Endothelial cell of umbilical vein (primary cell): ENCODE measurements around the gene SLCO2B1. TPM values are rescaled to one million over a fixed set of nuclear protein-coding genes. Genes with fewer than 3 reads are reported as not detected.

ENCODE experiments used
- BruUV-seq: library from RNA; stranded (reverse); fragments of 400-500 nt; replicated peaks from 2 replicates; lab custom pipeline; 2021; lab: Mats Ljungman, UMichigan
- CTCF ChIA-PET: fragments of 300-600, 350-600 bp; sonication (Branson Sonifier 250); formaldehyde crosslinking; loops from one replicate; lab custom pipeline; 2021; ENCODE audit warnings: antibody characterized with exemption, inconsistent platforms; lab: Charles Lee
- POLR2A ChIA-PET: fragments of 300-600, 350-600 bp; sonication (Branson Sonifier 250); formaldehyde crosslinking; loops from one replicate; lab custom pipeline; 2021; ENCODE audit warnings: antibody characterized with exemption, inconsistent platforms; lab: Charles Lee
- DNase-seq: peaks from one replicate; pipeline ENCODE4 v3.0.0-alpha.2; 2011; ENCODE audit warnings: low read depth, low spot score
- FAIRE-seq: peaks from 2 replicates; lab custom pipeline; 2011; peaks lifted over from hg19 to GRCh38; lab: Jason Lieb, UNC
- H2AFZ ChIP-seq: 2 replicates; pipeline ENCODE4 v1.6.0; 2012; ENCODE audit warnings: low read depth, low read length, control low read depth, inconsistent platforms
- H3K27ac ChIP-seq: 2 replicates; pipeline ENCODE4 v1.5.1; 2011; ENCODE audit warnings: low read depth, mild to moderate bottlenecking, control low read depth, low read length, moderate library complexity; ENCODE audit not compliant: insufficient read depth
- H3K27me3 ChIP-seq, 2 experiments: 2 replicates each; pipeline versions ENCODE4 v1.6.0 to v1.6.1; 2011; ENCODE audit warnings: low read length in 2 of 2, mixed read lengths in 1 of 2; ENCODE audit not compliant: control insufficient read depth in 2 of 2, insufficient read depth in 2 of 2
- H3K36me3 ChIP-seq, 2 experiments: 2 replicates in 1 of 2; 3 replicates in 1 of 2; pipeline ENCODE4 v1.5.1; 2011; ENCODE audit warnings: low read length in 2 of 2, mild to moderate bottlenecking in 1 of 2, moderate library complexity in 1 of 2; ENCODE audit not compliant: control insufficient read depth in 2 of 2, insufficient read depth in 2 of 2; ENCODE audit errors: extremely low read depth in 1 of 2
- H3K4me1 ChIP-seq: 3 replicates; pipeline ENCODE4 v1.5.1; 2011; ENCODE audit warnings: mild to moderate bottlenecking, low read length; ENCODE audit not compliant: control insufficient read depth, insufficient read depth; ENCODE audit errors: extremely low read depth
- H3K4me2 ChIP-seq: 2 replicates; pipeline ENCODE4 v1.6.1; 2011; ENCODE audit warnings: low read length, control low read depth, mixed read lengths; ENCODE audit not compliant: insufficient read depth
- H3K4me3 ChIP-seq, 3 experiments: fragments of 200-600 bp in 1 of 3; sonication (generic), shearing (Covaris generic) in 1 of 3; replicated peaks in 1 of 3; 2 replicates each; pipeline ENCODE4 v1.5.1; 2011 to 2016; ENCODE audit warnings: control low read depth in 3 of 3, low read length in 3 of 3, mild to moderate bottlenecking in 2 of 3, inconsistent platforms in 1 of 3, low read depth in 1 of 3, moderate library complexity in 1 of 3; ENCODE audit not compliant: insufficient read depth in 1 of 3
- H3K79me2 ChIP-seq: 2 replicates; pipeline ENCODE4 v1.6.0; 2012; ENCODE audit warnings: low read length, inconsistent platforms; ENCODE audit not compliant: control insufficient read depth, insufficient read depth
- H3K9ac ChIP-seq: replicated peaks from 2 replicates; pipeline ENCODE3; 2011; ENCODE audit warnings: low read length, control low read depth; ENCODE audit not compliant: insufficient read depth; ENCODE audit errors: extremely low read depth
- H3K9me1 ChIP-seq: replicated peaks from 3 replicates; pipeline ENCODE4 v1.6.0; 2011; ENCODE audit warnings: mild to moderate bottlenecking, low read length; ENCODE audit not compliant: control insufficient read depth, insufficient read depth; ENCODE audit errors: extremely low read depth
- H3K9me3 ChIP-seq: replicated peaks from 2 replicates; pipeline ENCODE4 v1.5.1; 2012; ENCODE audit warnings: low read length, inconsistent platforms; ENCODE audit not compliant: control insufficient read depth, insufficient read depth
- H4K20me1 ChIP-seq: replicated peaks from 2 replicates; pipeline ENCODE3; 2011; ENCODE audit warnings: mild to moderate bottlenecking, low read length; ENCODE audit not compliant: control insufficient read depth, insufficient read depth; ENCODE audit errors: extremely low read depth
- EZH2 ChIP-seq: IDR thresholded peaks from 2 replicates; pipeline ENCODE4 v1.6.1; 2012; ENCODE audit warnings: borderline replicate concordance, low read depth, mild to moderate bottlenecking, moderate library complexity, low read length, inconsistent platforms; ENCODE audit not compliant: severe bottlenecking
- FOS ChIP-seq: IDR thresholded peaks from 2 replicates; pipeline ENCODE4 v1.6.1; 2011; ENCODE audit warnings: mild to moderate bottlenecking, low read length, moderate library complexity, borderline replicate concordance; ENCODE audit not compliant: insufficient read depth
- GATA2 ChIP-seq: IDR thresholded peaks from 2 replicates; pipeline ENCODE4 v1.7.0; 2011; ENCODE audit warnings: low read depth, mild to moderate bottlenecking, moderate library complexity, mixed read lengths, low read length; ENCODE audit not compliant: insufficient read length, insufficient read depth
- JUN ChIP-seq: IDR thresholded peaks from 2 replicates; pipeline ENCODE4 v1.6.1; 2011; ENCODE audit warnings: borderline replicate concordance, low read depth; ENCODE audit not compliant: insufficient read length, insufficient read depth
- MYC ChIP-seq: IDR thresholded peaks from one replicate; pipeline ENCODE4 v1.6.1; 2011; ENCODE audit warnings: mild to moderate bottlenecking, low read depth, low read length
- POLR2A ChIP-seq: IDR thresholded peaks from 2 replicates; pipeline ENCODE4 v1.6.1; 2012; ENCODE audit warnings: low read depth, mild to moderate bottlenecking, control low read depth, low read length
- POLR2AphosphoS5 ChIP-seq: IDR thresholded peaks from 2 replicates; pipeline ENCODE4 v1.6.1; 2012; ENCODE audit warnings: low read depth, mild to moderate bottlenecking, control low read depth, low read length, moderate library complexity; ENCODE audit not compliant: insufficient read depth
- dilution Hi-C: fragments of 300-500 bp; cut with MboI; formaldehyde crosslinking; loops from one replicate; pipeline ENCODE4 v1.15.0; 2019; ENCODE audit warnings: low sequenced_read_pairs; ENCODE audit not compliant: extremely low pct_ligation_motif_present
- intact Hi-C: fragments of 100-400 bp; cut with micrococcal nuclease; formaldehyde crosslinking; loops from one replicate; pipeline ENCODE4 v1.10.0; 2022
- polyA plus RNA-seq, 4 experiments: library from polyadenylated mRNA; depleted of rRNA in 3 of 4; stranded (reverse) in 3 of 4; unstranded in 1 of 4; fragments of >200 nt; gene quantifications; 2 replicates each; pipeline versions ENCODE4 v1.2.1 to v1.2.3, GENCODE V29; 2011 to 2012; ENCODE audit warnings: missing spikeins in 1 of 4
- total RNA-seq: library from RNA; stranded (reverse); gene quantifications from 2 replicates; pipeline ENCODE4 v1.2.3, GENCODE V29; 2021
- TF ChIP-seq, protein P1 (sequence below), 2 donors: IDR thresholded peaks; 1 replicate in 1 of 2; 2 replicates in 1 of 2; pipeline ENCODE4 v1.5.1; 2011; ENCODE audit warnings: low read length in 2 of 2, mild to moderate bottlenecking in 2 of 2, moderate library complexity in 2 of 2, control low read depth in 1 of 2, inconsistent platforms in 1 of 2, low read depth in 1 of 2; ENCODE audit not compliant: insufficient read depth in 1 of 2; ENCODE audit errors: extremely low read depth in 1 of 2
- TF ChIP-seq, protein P2 (sequence below): IDR thresholded peaks from 2 replicates; pipeline ENCODE4 v1.6.1; 2011; ENCODE audit not compliant: insufficient read depth, insufficient read length

The SLCO2B1 gene
- total and polyA plus RNA-seq, 2 donors (not counting 3 experiments of a cell fraction or from before 2014, with no cell fraction given), result 0.04 TPM; not detected in 1

GRCh38 chr11:75170516-75171201 is 19.8 kb downstream of the SLCO2B1 start:
- ChIA-PET CTCF (interaction anchor here (0.6 to 5.0 kb wide), 10 partner anchors 9 to 163 kb away, joined by 3 to 20 read pairs (median 4); no protein-coding TSS in a partner anchor), POLR2A (no interaction called here)
- FAIRE-seq, result no peak
- Histone ChIP-seq H4K20me1 (no peaks in the 10 kb centered on the region), H3K4me3 (no peak overlapping the region), H2AFZ (no peak overlapping the region), H3K9ac (no peak overlapping the region), H3K4me2 (no peak overlapping the region), H3K9me3 (no peaks in the 10 kb centered on the region), H3K4me1 (no peaks in the 10 kb centered on the region), H3K79me2 (no peaks in the 10 kb centered on the region), H3K36me3 (no peaks in the 10 kb centered on the region), H3K27me3 (peaks cover 2 to 5% of the 10 kb centered on the region in 2 experiments), H3K27ac (no peak overlapping the region), H3K9me1 (no peaks in the 10 kb centered on the region)
- no peak for DNase-seq
- TF ChIP-seq EZH2, result no peak
- no peak for TF ChIP-seq FOS
- TF ChIP-seq, protein P1, sequence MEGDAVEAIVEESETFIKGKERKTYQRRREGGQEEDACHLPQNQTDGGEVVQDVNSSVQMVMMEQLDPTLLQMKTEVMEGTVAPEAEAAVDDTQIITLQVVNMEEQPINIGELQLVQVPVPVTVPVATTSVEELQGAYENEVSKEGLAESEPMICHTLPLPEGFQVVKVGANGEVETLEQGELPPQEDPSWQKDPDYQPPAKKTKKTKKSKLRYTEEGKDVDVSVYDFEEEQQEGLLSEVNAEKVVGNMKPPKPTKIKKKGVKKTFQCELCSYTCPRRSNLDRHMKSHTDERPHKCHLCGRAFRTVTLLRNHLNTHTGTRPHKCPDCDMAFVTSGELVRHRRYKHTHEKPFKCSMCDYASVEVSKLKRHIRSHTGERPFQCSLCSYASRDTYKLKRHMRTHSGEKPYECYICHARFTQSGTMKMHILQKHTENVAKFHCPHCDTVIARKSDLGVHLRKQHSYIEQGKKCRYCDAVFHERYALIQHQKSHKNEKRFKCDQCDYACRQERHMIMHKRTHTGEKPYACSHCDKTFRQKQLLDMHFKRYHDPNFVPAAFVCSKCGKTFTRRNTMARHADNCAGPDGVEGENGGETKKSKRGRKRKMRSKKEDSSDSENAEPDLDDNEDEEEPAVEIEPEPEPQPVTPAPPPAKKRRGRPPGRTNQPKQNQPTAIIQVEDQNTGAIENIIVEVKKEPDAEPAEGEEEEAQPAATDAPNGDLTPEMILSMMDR (IDR thresholded peaks at IDR 0.05; ENCODE audit: extremely low read depth in 1 of 2, insufficient read depth in 1 of 2, low read depth in 1 of 2, low read length in 2 of 2), result no peak
- TF ChIP-seq POLR2AphosphoS5, result no peak
- TF ChIP-seq GATA2, result no peak
- no peak for TF ChIP-seq POLR2A
- TF ChIP-seq, protein P2, sequence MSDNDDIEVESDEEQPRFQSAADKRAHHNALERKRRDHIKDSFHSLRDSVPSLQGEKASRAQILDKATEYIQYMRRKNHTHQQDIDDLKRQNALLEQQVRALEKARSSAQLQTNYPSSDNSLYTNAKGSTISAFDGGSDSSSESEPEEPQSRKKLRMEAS, result no peak
- no peak for TF ChIP-seq MYC
- no peak for TF ChIP-seq JUN
- intact Hi-C loops (no loop called here), dilution Hi-C loops (no loop called here)
- BruUV-seq, result no TSS peak
